Measurements from ENCODE around the gene MIOX.

DNA sequence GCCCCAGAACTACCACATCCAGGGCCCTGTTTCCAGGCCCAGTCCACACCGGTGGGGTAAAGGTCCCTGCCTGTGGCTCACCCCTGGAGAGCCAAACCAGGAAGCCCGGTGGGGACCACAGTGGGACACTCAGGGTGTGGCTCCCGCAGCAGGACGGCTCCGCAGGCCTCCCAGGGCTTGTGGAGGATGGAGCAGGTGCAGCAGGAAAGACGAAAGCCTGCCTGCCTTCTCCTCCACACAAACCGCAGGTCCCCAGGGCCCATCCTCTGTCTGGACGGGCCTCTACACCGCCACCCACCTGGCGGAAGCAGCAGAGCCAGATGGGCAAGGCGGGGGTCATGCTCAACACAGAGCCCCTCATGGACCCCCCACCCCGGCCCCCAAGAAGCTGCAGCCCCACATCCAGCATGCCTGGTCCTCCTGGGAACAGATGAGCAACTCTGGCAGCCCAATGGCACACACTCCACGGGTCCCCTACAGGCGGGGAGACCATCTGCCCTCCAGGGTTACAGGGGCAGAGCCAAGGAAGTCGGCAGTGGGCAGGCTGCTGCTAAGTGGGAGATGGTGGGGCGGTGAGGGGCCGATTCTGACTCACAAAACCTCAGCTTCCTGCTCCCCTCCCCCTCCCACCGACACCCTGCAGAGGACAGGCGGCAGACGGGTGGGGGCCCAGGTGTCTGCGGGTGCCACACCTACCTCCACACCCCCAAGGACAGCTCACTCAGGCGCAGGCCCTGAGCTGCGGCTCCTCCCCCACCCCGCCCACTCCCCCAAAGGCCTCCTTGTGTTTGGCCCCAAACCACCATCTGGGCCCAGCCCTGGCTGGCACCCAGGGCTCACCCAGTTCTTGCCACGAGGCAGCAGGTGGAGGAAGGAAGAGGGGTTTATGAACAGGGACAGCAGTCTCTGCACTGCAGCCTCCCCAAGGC is 17.0 kb upstream of the MIOX start:
- TF ChIP-seq EZH2 (IDR thresholded peaks at IDR 0.05; ENCODE audit: borderline replicate concordance, low read depth, low read length, severe bottlenecking) (no peak), POLR2A (IDR thresholded peaks at IDR 0.05; ENCODE audit: low read depth, low read length) (no peak), POLR2AphosphoS5 (IDR thresholded peaks at IDR 0.05; ENCODE audit: insufficient read depth, low read depth, low read length) (no peak), MYC (IDR thresholded peaks at IDR 0.05; ENCODE audit: low read depth, low read length) (no peak)
- TF ChIP-seq, protein P1, sequence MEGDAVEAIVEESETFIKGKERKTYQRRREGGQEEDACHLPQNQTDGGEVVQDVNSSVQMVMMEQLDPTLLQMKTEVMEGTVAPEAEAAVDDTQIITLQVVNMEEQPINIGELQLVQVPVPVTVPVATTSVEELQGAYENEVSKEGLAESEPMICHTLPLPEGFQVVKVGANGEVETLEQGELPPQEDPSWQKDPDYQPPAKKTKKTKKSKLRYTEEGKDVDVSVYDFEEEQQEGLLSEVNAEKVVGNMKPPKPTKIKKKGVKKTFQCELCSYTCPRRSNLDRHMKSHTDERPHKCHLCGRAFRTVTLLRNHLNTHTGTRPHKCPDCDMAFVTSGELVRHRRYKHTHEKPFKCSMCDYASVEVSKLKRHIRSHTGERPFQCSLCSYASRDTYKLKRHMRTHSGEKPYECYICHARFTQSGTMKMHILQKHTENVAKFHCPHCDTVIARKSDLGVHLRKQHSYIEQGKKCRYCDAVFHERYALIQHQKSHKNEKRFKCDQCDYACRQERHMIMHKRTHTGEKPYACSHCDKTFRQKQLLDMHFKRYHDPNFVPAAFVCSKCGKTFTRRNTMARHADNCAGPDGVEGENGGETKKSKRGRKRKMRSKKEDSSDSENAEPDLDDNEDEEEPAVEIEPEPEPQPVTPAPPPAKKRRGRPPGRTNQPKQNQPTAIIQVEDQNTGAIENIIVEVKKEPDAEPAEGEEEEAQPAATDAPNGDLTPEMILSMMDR (IDR thresholded peaks at IDR 0.05; ENCODE audit: extremely low read depth in 1 of 2, insufficient read depth in 1 of 2, low read depth in 1 of 2, low read length in 2 of 2) = no peak
